Activated T-cell treated with anti-CD3 and anti-CD28 coated beads, Interleukin-2, amount 50 U/mL, for 24 hours (primary cell): ENCODE data around the gene BIVM.

Source experiments
- DNase-seq: peaks from one replicate; pipeline ENCODE4 v3.0.0-alpha.2; 2020
- H3K27ac Mint-ChIP-seq: 2 replicates; pipeline ENCODE4 v1.8.0; 2020; ENCODE audit warnings: mild to moderate bottlenecking, mixed read lengths
- H3K27me3 Mint-ChIP-seq: 2 replicates; pipeline ENCODE4 v1.8.0; 2020; ENCODE audit warnings: mixed read lengths
- H3K36me3 Mint-ChIP-seq: 2 replicates; pipeline ENCODE4 v1.8.0; 2020; ENCODE audit warnings: low read depth, mixed read lengths
- H3K4me1 Mint-ChIP-seq: 2 replicates; pipeline ENCODE4 v1.8.0; 2020; ENCODE audit warnings: low read depth, mixed read lengths
- H3K4me3 Mint-ChIP-seq: 2 replicates; pipeline ENCODE4 v1.8.0; 2020; ENCODE audit warnings: mild to moderate bottlenecking, moderate library complexity, mixed read lengths
- H3K9me3 Mint-ChIP-seq: 2 replicates; pipeline ENCODE4 v1.8.0; 2020; ENCODE audit warnings: mixed read lengths

Gene BIVM

DNA sequence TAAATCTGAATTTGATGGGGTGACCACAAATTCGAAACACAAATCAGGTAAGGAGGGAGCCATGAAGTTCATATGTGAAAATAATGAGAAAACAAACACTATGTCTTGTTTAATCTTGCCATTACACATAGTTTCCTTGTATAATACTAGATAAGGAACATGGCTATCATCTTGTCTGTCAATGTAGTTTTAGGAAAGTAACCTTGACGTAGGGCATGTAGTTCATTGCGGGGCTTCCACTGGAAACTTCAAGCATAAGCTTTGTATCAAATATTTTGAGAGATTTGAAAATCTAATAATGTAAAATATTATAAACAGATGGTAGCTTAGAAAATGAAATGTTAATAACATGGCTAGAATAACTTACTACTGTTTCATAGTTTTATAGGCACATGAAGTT is 8.8 kb downstream of the BIVM start:
- DNase-seq: no peak
- H3K4me3 Mint-ChIP-seq: no peak overlapping the region
- H3K27ac Mint-ChIP-seq: no peak overlapping the region
- H3K4me1 Mint-ChIP-seq: peaks cover 14% of the 10 kb centered on the region
- no peaks in the 10 kb centered on the region for H3K27me3 Mint-ChIP-seq
- H3K36me3 Mint-ChIP-seq: peaks cover 43% of the 10 kb centered on the region
- H3K9me3 Mint-ChIP-seq: no peaks in the 10 kb centered on the region

DNA sequence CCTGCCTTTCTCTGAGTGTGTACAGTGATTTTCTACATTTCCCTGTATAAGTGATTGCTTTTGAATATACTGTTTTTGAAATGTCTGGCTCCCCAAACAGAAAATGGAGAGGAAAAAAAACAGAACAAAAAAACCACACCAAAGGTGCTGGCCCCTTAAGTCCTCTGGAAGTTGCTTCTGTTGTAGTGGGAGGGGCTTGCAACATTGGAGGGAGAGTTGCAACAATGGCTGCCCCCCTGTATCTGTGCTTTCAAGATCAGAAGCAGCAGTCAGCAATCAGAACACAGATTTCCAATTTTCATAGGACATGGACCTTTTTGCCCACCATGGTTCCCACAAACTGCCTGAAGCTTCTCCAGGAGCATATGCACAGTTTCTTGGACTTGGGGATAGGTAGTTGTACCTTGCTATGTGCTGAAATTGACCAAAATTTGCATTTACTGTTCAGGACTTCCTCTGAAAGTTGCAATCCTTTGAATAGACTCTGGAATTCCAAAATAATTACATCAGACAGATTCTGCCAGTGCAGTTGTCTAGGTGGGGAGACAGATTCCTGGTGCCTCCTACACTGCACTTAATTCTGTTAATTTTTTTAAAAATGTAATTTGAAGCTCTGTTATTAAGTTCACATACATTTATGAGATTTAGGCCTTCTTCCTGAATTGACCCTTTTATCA is 13.8 kb downstream of the BIVM start:
- Mint-ChIP-seq H3K9me3 (no peaks in the 10 kb centered on the region), H3K36me3 (peaks cover 44% of the 10 kb centered on the region), H3K4me3 (no peak overlapping the region), H3K27ac (no peak overlapping the region), H3K4me1 (peaks cover 19% of the 10 kb centered on the region), H3K27me3 (no peaks in the 10 kb centered on the region)
- no peak for DNase-seq

DNA sequence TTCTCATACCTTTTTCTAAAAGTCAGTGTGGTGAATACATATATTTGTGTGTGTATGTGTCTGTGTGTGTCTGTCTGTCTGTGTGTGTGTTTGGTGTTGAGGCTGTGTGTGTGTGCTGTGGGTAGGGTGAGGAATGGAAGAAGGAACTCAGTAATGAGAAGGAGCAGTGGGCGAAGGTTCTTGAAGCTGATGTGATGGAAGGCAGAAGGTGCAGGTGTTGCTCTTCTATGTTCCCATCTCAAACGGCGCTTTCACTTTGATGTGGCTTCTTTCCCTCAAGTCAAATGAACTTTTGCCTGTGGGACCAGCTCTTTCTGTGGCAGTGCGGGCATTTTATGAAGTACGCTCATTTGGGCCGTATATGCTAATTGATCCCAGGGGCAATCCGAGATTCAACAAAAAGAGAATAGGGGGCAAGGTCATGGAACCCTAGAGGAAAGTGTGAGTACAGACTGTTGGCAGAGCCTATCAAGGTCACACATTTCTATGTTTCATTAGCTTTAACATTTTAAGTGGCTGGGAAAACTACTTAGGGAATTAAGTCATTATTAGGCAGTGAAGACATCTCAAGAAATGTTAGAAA is 15.2 kb downstream of the BIVM start:
- Mint-ChIP-seq H3K4me1 (peaks cover 17% of the 10 kb centered on the region), H3K27me3 (no peaks in the 10 kb centered on the region), H3K36me3 (peaks cover 45% of the 10 kb centered on the region), H3K4me3 (no peak overlapping the region), H3K9me3 (no peaks in the 10 kb centered on the region), H3K27ac (no peak overlapping the region)
- no peak for DNase-seq

DNA sequence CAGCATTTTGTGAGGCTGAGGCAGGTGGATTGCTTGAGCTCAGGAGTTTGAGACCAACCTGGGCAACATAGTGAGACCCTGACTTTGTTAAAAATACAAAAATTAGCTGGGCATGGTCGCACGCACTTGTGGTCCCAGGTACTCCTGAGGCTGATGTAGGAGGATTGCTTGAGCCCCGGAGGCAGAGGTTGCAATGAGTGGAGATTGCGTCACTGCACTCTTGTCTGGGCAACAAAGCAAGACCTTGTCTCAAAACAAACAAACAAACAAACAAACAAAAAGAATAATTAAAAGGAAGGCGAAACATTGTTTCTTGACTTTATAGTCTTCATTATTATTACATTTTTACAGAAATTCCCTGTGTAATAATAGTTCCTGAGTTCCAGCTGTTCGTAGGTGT is 15.9 kb downstream of the BIVM start:
- peaks cover 17% of the 10 kb centered on the region for H3K4me1 Mint-ChIP-seq
- no peak overlapping the region for H3K4me3 Mint-ChIP-seq
- no peak for DNase-seq
- H3K27ac Mint-ChIP-seq: no peak overlapping the region
- peaks cover 47% of the 10 kb centered on the region for H3K36me3 Mint-ChIP-seq
- no peaks in the 10 kb centered on the region for H3K9me3 Mint-ChIP-seq
- H3K27me3 Mint-ChIP-seq: no peaks in the 10 kb centered on the region

DNA sequence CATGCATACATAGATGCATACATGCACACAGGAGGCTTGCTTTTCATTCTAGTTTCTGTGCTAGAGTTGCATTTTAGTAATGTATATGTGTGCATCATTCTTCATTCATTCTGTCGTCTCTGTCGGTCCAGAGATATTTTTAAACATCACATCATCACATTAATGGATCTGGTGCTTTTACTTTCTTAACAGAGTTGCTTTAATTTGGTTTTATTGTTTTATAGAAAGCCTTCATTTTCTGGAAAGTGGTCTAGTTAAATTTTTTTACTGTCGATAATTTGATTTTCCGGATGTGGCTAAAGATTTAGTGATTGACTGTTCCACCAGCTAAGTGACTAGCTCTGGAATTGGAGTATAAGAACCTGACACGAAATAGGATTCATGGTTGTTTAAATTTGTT is 16.9 kb downstream of the BIVM start:
- peaks cover 48% of the 10 kb centered on the region for H3K36me3 Mint-ChIP-seq
- no peak for DNase-seq
- H3K4me1 Mint-ChIP-seq: peaks cover 14% of the 10 kb centered on the region
- H3K27me3 Mint-ChIP-seq: no peaks in the 10 kb centered on the region
- H3K27ac Mint-ChIP-seq: no peak overlapping the region
- no peaks in the 10 kb centered on the region for H3K9me3 Mint-ChIP-seq
- H3K4me3 Mint-ChIP-seq: no peak overlapping the region

DNA sequence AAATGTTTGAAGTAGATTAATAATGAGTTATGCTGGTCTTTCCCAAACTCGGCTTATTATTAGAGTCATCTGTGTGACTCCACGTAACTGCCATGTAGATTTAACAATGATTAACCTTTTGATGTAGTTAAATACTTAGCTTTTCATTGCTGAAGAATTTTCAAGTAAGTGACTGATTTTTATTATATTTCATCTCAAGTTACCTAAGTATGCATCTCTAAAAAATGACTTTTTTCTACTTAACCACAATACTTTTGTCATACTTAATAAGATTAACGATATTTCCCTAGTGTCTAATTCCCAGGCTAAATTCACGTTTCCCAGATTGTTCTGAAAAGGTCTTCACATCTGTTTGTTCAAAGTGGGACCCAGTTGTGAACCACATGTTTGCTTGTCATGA is 17.8 kb downstream of the BIVM start:
- Mint-ChIP-seq H3K36me3 (peaks cover 44% of the 10 kb centered on the region), H3K4me1 (peaks cover 14% of the 10 kb centered on the region), H3K4me3 (no peak overlapping the region), H3K27me3 (no peaks in the 10 kb centered on the region), H3K27ac (no peak overlapping the region), H3K9me3 (no peaks in the 10 kb centered on the region)
- DNase-seq: no peak

DNA sequence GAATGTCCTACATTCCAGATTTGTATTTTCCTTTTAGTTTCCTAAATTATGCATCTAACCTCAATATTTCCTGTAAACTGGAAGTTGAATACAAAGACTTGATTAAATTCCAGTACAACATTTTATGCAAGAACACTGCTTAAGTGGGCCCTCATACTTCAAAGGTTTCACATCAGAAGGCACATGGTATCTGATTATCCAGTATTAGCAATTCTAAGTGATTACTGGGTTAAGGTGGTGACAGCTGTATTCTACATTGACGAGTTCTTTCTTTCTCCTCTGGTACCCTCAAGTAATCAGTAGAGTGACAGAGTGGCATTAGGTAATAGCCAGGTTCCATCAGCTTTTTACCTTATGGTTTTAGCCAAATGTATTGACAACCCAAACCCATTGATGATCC is 18.3 kb downstream of the BIVM start:
- H3K9me3 Mint-ChIP-seq: no peaks in the 10 kb centered on the region
- peaks cover 44% of the 10 kb centered on the region for H3K36me3 Mint-ChIP-seq
- no peak overlapping the region for H3K27ac Mint-ChIP-seq
- no peaks in the 10 kb centered on the region for H3K27me3 Mint-ChIP-seq
- no peak for DNase-seq
- peaks cover 14% of the 10 kb centered on the region for H3K4me1 Mint-ChIP-seq
- no peak overlapping the region for H3K4me3 Mint-ChIP-seq

DNA sequence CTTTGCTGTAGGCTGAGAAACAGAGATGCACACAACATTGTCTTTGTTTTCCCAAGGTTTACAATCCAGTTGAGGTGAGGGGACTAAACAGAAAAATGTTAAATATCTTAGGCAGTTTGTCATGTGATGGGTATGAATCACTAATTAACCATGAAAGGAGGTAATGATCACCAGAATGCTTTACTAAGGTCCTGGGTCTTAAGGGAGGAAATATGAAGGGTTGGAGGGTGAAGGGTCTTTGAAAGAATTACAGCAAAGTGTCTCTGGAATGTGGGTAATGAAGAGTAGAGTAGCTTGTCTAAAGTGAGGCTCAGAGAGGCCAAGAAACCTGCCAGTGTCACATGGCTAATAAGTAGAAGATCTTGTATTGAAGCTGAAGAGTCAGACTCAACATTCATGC is 19.0 kb downstream of the BIVM start:
- Mint-ChIP-seq H3K27ac (no peak overlapping the region), H3K36me3 (peaks cover 50% of the 10 kb centered on the region), H3K4me1 (peaks cover 11% of the 10 kb centered on the region), H3K4me3 (no peak overlapping the region), H3K27me3 (no peaks in the 10 kb centered on the region), H3K9me3 (no peaks in the 10 kb centered on the region)
- no peak for DNase-seq

DNA sequence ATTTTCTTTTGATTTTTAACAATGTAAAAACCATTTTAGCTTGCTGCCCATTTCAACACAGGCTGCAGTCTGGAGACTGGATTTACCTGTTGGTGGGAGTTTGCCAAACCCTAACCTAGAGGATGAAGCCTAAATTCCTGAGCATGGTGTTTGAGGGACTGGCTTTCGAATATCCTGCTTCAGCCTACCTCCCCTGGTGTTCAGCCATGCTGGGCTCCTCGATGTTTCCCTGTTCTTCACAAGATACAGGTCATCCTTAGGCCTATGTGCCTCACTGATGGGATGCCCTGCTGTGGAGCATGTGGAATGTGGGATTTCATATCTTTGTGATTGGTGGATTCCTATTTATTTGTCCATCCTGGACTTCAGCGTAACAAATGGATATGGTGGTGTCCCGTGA is 26.5 kb downstream of the BIVM start:
- Mint-ChIP-seq H3K9me3 (no peaks in the 10 kb centered on the region), H3K27ac (no peak overlapping the region), H3K4me3 (no peak overlapping the region), H3K27me3 (no peaks in the 10 kb centered on the region), H3K4me1 (no peaks in the 10 kb centered on the region), H3K36me3 (peaks cover 50% of the 10 kb centered on the region)
- no peak for DNase-seq

DNA sequence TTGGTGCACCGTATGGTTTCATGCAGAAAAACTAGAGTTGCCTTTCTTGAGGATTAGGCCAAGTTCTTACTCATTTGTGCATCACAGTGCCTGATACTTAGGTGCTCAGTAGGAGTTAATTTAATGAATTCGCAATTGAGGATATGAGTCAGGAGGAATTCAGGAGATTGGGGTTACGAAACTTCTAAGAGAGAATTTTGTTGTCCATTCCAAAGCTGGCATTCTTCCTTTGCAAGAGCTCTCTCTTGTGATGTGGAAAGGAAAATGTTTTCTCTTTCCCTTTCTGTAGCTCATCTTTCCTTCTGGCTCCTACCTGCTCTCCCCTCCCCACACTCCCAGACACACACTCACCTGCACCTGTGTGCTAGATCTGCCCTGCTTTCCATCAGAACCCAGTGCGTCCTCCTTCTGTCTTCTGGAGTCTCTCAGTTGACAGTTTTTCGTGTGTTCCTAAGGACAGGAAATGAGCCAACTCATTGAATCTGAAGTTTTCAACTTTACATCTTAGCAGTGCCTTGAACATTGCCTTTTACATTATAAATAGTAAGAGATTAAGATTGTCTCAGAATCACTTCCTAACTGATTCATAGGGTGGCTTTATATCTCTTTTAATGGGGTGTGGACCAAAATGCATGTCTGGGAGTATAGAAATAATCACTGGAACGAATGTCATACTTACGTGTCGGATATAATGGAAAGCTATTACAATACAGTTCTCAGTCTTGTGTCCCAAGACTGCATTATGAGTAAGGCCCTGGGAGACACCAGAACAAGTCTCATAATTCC is 27.2 kb downstream of the BIVM start:
- no peaks in the 10 kb centered on the region for H3K27me3 Mint-ChIP-seq
- H3K9me3 Mint-ChIP-seq: no peaks in the 10 kb centered on the region
- DNase-seq: no peak
- H3K36me3 Mint-ChIP-seq: peaks cover 45% of the 10 kb centered on the region
- H3K4me1 Mint-ChIP-seq: no peaks in the 10 kb centered on the region
- no peak overlapping the region for H3K27ac Mint-ChIP-seq
- H3K4me3 Mint-ChIP-seq: no peak overlapping the region

DNA sequence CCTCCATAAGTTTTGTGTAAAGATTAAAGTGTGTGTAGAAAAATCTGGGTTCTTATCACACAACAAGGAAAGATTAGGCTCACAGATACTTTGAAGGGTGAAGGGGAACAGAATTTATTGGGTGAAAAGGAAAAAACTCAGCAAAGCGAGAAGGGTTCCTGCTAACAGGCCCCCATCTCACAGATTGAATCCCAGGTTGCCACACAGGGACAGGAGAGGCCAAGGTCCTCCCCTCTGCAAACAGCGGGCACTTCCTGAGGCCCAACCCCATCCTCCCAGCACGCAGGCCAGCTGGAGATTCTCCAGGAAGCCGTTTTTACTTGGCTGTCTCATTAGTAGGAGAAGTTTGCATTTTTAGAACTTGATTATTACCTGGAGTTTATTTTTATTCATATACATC is 31.7 kb downstream of the BIVM start:
- peaks cover 40% of the 10 kb centered on the region for H3K36me3 Mint-ChIP-seq
- no peak overlapping the region for H3K27ac Mint-ChIP-seq
- no peaks in the 10 kb centered on the region for H3K9me3 Mint-ChIP-seq
- no peak overlapping the region for H3K4me3 Mint-ChIP-seq
- no peak for DNase-seq
- H3K4me1 Mint-ChIP-seq: no peaks in the 10 kb centered on the region
- H3K27me3 Mint-ChIP-seq: no peaks in the 10 kb centered on the region

DNA sequence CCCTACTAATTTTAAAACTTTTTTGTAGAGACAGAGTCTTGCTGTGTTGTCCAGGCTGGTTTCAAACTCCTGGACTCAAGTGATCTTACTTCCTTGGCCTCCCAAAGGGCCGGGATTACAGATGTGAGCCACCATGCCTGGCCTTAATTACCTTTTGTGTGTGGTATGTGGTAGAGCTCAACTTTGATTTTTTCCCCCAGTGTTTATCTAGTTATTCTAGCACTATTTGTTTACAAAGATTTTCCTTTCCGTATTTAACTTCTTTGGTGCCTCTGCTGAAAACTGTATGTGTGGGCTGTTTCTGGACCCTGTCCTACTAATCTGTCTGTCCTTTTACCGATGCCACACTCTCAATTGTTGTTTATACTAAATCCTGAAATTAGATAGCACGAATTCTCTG is 37.6 kb downstream of the BIVM start:
- H3K36me3 Mint-ChIP-seq: peaks cover 51% of the 10 kb centered on the region
- H3K4me3 Mint-ChIP-seq: no peak overlapping the region
- DNase-seq: no peak
- H3K27me3 Mint-ChIP-seq: no peaks in the 10 kb centered on the region
- no peaks in the 10 kb centered on the region for H3K4me1 Mint-ChIP-seq
- H3K27ac Mint-ChIP-seq: no peak overlapping the region
- H3K9me3 Mint-ChIP-seq: no peaks in the 10 kb centered on the region

DNA sequence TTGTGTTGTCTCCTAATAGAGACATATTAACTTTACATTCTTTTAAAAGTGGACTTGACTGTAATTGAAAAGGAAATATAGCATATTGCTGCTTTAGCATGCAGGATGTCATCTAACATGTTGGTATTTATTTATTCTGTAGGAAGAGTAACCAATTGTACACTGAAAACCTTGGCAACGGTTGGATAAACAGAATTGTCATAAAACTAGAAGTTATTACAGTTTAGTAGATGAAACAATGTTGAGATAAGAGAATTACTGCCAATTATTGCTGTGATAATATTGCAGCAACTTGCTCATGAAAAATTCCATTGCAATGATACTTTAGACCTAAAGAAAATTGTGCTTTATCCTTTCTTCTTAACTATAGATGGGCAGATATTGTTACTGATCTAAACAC is 39.4 kb downstream of the BIVM start:
- no peak for DNase-seq
- H3K4me3 Mint-ChIP-seq: no peak overlapping the region
- H3K36me3 Mint-ChIP-seq: peaks cover 45% of the 10 kb centered on the region
- H3K27me3 Mint-ChIP-seq: no peaks in the 10 kb centered on the region
- no peaks in the 10 kb centered on the region for H3K9me3 Mint-ChIP-seq
- no peaks in the 10 kb centered on the region for H3K4me1 Mint-ChIP-seq
- no peak overlapping the region for H3K27ac Mint-ChIP-seq

DNA sequence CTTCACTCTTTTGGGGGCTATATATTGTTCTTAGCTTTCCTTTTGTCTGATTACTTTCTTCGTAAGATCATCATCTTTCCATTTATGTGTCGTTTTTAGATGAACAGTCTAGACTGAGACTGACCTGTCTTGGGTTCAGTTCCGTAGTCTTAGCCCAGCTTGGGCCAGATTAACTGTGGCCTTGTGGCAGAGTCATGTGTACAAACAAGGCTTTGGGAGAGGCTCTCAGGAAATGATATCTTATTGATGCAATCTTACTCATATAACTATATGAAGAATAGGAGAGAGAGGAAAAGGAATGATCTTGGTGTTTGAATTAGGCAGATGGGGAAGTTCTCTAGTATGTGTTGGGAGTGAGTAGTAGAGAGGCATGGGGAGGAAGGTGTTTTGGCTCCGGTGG is 40.1 kb downstream of the BIVM start:
- no peak overlapping the region for H3K27ac Mint-ChIP-seq
- no peaks in the 10 kb centered on the region for H3K4me1 Mint-ChIP-seq
- no peaks in the 10 kb centered on the region for H3K9me3 Mint-ChIP-seq
- H3K4me3 Mint-ChIP-seq: no peak overlapping the region
- no peaks in the 10 kb centered on the region for H3K27me3 Mint-ChIP-seq
- DNase-seq: no peak
- H3K36me3 Mint-ChIP-seq: peaks cover 40% of the 10 kb centered on the region

DNA sequence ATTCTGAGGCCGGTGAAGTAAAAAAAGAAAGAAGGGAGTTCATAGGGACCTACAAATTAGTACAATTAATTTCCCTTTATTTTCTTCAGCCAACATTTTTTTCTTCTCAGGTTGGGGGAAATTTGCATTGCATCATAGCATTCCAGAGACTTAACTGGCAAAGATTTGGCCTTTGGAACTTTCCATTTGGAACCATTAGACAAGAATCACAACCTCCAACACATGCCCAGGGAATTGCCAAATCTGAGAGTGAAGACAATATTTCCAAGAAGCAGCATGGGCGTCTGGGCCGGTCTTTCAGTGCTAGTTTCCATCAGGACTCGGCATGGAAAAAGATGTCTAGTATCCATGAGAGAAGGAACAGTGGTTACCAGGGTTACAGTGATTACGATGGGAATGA is 40.5 kb downstream of the BIVM start:
- no peak for DNase-seq
- H3K4me1 Mint-ChIP-seq: peaks cover 2% of the 10 kb centered on the region
- no peaks in the 10 kb centered on the region for H3K27me3 Mint-ChIP-seq
- no peaks in the 10 kb centered on the region for H3K9me3 Mint-ChIP-seq
- no peak overlapping the region for H3K27ac Mint-ChIP-seq
- H3K4me3 Mint-ChIP-seq: no peak overlapping the region
- H3K36me3 Mint-ChIP-seq: peaks cover 36% of the 10 kb centered on the region
